ENCODE results near the gene CROCC2. TPM values are rescaled to one million over a fixed set of nuclear protein-coding genes. Genes with fewer than 3 reads are reported as not detected.
A peak's percentile ranks its signal among the peaks of the same experiment; 100 is the strongest.

Gene CROCC2
- polyA plus RNA-seq, 4 donors = 0.03 to 0.11 (median 0.08) TPM

DNA sequence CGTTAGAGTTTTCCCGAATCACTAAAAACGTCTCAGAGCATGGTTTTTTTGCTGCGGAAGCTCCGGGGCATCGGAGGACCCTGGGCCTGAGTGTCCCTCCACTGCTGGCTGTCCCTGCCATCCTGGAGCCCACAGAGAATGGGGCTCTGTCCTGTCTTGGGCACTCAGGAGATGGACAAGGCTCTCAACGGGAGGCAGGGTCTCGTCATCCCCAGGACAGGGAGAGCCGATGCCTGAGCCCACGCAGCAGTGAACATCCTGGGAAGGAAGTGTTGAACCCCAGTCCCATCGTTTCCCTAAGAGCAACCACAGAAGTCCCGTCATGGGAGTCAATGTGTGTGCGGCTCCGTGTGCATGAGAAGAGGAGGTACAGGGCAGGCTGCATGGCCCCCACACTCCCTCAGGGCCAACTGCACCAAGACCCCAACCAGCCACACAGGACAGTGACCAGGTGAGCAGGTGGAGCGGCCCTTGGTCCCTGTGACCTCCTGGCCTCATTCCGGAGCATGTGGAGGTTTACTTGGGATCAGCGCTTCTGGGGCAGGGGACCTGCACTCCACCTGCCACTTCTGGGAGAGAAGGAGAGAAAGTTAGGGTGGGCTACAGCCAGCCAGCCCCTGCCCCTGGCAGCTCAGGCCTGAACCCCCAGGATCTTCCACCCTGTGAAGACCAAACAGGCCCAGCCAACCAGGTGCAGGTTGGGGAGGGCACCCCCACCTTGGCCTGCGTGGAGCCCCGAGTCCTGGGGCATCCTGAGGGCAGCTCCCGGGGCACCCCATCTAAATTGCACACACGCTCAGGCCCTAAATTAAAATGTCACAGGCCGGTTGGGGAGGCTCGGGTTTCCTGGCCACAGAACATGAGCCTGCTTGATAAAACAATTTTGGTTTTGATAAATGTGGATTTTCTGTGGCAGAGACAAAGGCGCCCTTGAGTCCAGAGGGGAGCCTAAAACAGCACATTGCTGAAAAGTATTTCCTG lies 89.2 kb downstream of the CROCC2 start:
- DNase-seq (ENCODE audit: low read depth in 4 of 4, low spot score in 2 of 4) = no peak

DNA sequence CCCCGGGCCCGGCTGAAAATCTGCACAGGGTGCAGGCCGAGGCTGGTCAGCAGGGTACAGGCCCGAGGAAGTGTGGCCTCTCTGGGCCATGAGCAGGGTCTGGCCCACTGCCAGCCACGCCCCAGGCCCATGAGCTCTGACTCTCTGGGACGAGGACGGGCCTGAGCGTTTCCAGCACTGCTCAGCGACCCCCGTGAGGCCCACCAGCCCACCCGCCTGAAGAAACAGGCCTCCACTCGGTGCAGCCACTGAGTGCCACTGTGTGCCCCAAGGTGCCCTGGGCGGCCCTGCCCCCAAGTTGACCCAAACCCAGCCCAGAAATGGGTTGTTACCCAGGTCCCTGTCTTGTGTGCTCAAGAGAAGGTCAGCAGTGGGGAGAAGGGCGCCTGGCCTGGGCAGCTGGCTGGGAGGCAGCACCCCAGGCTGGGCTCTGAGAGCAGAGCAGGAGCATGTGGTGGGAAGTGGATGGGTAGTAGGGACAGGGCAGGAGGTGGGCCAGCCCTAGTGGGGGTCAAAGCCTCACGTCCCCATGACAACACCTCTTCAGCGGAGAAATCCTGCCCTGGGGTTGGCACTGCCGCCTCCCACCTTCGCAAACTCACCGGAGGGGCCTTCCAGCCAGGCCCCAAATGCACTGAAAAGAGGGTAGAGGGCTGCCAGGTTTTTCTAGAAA lies 90.2 kb downstream of the CROCC2 start:
- no peak for DNase-seq (ENCODE audit: low read depth in 4 of 4, low spot score in 2 of 4)

DNA sequence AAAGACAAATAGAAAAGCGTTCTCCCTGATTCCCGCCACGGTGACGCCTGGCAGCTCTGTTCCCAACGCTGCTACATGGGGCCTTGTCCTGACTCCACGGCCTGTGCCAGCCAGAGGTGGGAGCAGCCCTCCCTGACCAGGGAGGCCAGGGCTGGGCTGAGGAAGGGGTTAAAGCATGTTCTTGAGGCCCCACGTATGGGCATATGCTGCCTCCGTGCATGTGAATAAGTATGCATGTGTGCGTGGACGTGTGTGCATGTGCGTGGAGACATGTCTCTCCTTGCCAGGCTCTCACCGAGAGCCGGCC lies 90.7 kb downstream of the CROCC2 start:
- DNase-seq (ENCODE audit: low read depth in 4 of 4, low spot score in 2 of 4) = no peak

DNA sequence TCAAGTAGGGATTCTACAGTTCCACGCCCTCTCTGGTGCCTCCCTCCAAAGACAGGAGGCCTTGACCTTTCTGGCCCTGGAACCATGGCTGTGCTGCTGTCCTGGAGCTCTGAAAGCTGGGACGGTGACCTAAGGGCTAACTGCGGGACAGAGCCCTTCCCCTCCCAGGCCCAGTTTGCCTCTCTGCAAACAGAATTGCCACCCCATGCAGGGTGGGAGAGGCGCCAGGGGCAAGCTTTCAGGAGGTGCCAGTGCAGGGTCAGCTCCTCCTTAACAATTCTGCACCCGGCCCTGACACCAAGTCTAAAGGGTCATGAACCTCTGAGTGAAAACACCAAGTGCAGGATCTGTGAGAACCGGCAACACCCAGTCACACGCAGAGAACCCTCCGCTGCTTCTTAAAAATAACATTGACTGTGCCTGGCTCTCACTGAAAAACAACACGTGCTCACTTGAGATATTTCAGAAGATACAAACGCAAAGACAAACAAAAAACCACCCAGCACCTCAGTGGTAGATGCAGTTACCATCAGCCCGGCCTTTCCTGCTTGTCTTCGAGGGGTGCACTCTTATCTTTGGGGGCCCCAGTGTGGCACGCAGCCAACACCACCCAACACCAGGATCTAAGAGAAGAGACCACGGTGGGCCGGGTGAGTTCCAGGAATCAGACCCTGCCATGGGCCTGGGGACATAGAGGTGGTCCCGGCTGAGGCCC lies 91.2 kb downstream of the CROCC2 start:
- no peak for DNase-seq (ENCODE audit: low read depth in 4 of 4, low spot score in 2 of 4)

GRCh38 chr2:240997856-240998705 lies 91.9 kb downstream of the CROCC2 start, which contains the start of gene SNED1:
SNED1 (plus strand) TSS chr2:240998618; CDS start chr2:240998838, 220 bp downstream.
- peak in 2 of 4 donors; percentile 52 to 76 for DNase-seq (ENCODE audit: low read depth in 4 of 4, low spot score in 2 of 4)

GRCh38 chr2:240998706-240998994 lies 92.5 kb downstream of the CROCC2 start:
- DNase-seq (ENCODE audit: low read depth in 4 of 4, low spot score in 2 of 4) = no peak

DNA sequence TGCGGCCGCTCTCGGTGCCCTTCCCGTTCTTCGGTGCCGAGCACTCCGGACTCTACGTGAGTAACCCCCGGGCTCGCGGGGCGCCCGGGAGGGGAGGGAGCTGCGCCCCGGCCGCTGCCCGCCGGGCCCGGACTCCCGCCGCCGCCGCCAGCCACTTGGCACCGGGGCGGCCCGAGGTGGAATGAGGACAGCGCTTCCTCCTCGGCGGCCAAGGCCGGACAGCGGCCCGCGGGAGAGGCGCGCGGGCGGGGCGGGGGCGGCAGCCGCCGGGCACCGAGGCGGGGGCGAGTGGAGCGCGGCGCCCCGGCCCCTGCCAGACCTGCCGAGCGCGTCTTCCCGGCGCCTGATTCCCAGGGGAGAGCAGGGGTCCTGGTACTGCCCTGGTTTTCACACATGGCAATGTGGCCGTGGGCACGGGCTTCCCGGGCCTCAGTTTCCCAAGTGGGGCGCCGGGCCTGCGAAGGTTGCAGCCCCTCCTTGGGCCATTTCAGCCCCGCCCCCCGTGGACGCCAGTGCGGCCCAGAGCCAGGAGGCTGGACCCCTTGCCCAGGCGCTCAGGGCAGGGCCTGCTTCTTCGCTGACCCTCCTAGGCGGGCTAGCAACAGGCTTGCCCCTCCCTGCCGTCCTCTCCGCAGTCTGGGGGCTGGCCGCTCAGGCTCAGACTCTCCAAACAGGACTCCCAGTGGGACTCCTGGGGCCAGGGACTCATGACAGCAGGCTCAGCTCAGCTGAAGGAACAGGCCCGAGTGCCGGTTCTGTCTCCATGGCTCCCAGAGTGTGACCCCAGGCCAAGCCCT lies 93.1 kb downstream of the CROCC2 start:
- no peak for DNase-seq (ENCODE audit: low read depth in 4 of 4, low spot score in 2 of 4)

DNA sequence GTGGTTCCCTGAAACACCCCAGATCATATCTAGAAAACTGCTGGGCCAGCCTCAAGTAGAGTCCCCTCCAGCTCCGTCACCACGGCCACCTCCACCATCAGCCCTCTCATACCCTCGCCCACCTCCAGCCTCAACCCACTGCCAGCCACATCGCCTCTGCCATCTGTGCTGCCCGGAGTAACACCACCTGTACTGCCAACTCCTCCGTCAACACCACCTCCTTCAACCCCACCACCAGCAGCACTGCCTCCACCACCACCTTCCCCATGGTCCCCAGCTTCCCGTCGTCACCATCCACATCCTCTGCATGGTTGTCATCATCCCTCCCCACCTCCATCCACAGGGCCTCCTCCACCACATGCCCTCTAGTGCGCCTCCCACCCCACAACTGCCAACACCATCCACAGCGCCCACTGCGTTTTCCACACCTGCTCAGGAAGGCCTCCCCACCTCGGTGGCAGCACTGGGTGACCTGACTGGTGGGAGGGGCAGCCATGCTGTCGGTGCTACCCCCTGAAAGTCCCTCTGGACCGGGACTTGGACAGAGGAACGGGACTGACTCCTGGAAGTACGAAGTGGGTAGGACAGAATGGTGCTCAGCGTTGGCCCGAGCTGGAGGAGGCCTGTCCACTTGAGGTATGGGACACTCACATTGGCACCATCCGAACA lies 93.9 kb downstream of the CROCC2 start:
- DNase-seq (ENCODE audit: low read depth in 4 of 4, low spot score in 2 of 4) = no peak

GRCh38 chr2:241000831-241001321 lies 94.7 kb downstream of the CROCC2 start:
- no peak for DNase-seq (ENCODE audit: low read depth in 4 of 4, low spot score in 2 of 4)

DNA sequence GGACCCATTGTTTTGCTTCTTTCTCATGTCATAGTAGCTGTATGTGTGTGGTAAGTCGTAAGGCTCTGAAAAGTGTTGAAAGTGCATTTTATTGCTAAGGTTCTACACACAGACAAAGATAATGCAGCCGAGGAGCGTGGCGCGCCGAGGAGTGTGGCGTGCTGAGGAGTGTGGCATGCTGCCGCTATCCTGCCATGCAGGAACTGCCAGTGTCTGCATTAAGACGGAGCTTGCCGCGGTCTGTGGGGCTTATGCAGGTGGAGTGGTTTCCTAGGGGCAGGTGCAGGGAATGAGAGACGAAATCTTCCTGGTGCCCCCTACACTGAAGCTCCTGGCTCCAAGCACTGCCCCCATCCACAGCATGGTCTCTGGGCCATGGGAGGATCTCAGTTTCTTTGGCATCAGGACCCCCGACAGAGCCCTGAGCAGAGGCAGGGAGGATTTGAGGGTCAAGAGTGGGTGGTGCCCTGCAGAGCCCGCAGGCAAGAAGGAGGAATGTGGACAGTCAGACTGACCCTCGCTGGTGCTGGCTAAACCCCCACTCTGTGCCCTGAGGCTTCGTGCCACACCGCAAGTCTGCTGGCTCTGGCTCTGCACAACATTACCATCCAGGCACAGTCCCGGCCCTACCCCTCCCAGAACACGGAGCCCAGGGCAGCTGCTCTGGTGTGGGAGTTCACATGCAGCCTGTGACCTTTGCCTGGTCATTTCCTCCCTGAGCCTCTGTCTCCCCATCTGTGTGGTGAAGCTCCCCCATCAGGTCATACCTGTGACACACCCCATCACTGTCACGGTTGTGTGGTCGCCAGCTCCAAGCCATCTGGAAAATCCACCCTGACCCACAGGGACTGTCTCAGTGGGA lies 95.5 kb downstream of the CROCC2 start:
- no peak for DNase-seq (ENCODE audit: low read depth in 4 of 4, low spot score in 2 of 4)

DNA sequence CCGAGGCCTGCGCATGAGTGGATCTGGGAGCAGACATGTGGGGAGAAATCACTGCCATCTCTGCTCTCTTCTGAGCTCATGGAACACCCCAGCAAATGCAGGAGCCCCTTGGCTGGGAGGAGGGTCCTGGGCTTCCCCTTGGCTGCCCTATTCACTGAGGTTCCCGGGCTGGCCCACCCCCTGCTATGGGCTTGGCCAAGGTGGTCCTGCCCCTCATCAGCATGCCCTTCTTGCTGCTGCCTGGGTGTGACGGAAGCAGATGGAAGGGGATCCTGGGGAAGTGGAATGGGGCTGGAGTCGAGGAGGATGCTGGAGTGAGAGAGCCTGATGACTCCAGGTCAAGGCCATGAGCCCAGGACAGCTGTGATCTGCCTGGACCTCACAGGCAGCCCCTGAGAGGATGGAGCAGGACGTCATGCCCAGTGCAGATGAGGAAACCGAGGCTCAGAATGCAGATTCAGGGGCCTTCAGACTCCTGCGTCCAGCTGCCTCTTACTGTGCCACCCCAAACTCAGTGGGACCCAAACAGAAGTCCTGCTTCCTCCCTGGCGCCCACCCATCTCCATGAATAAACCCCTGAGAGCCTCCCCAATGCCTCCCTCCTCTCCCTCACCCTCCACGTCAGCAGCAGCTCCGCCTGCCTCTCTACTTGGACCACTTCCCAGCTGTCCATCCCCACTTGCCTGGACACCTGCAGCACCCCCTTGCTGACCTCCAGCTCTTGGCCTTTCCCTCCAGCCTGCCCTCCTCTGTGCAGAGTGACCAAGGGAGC lies 96.3 kb downstream of the CROCC2 start:
- DNase-seq (ENCODE audit: low read depth in 4 of 4, low spot score in 2 of 4) = no peak

DNA sequence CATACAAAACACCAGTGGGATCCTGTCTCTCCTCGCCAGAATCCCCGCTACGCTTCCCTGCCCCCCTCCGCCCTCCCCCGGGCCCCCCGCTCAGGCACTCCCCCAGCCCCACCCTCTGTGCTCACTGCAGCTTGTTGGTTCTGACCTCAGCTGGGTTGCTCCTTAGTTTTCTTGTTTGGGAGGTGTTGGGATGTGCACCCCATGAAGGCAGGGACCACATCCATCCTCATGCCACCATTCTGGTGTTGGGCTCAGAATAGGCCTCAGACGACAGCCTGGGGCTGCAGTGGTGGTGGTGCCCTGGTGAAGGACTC lies 96.9 kb downstream of the CROCC2 start:
- DNase-seq (ENCODE audit: low read depth in 4 of 4, low spot score in 2 of 4) = no peak

GRCh38 chr2:241003369-241003768 lies 97.2 kb downstream of the CROCC2 start:
- DNase-seq (ENCODE audit: low read depth in 4 of 4, low spot score in 2 of 4) = no peak

- no peak for DNase-seq (ENCODE audit: low read depth in 4 of 4, low spot score in 2 of 4)
These were observed 97.9 kb downstream of the CROCC2 start for GRCh38 chr2:241003830-241004564.

- DNase-seq (ENCODE audit: low read depth in 4 of 4, low spot score in 2 of 4) = no peak
These were observed 99.4 kb downstream of the CROCC2 start for GRCh38 chr2:241005569-241005968.

GRCh38 chr2:241006412-241006811 lies 100.3 kb downstream of the CROCC2 start:
- no peak for DNase-seq (ENCODE audit: low read depth in 4 of 4, low spot score in 2 of 4)

- no peak for DNase-seq (ENCODE audit: low read depth in 4 of 4, low spot score in 2 of 4)
These were observed 101.0 kb downstream of the CROCC2 start for GRCh38 chr2:241007111-241007510.
